Measurements from ENCODE around the gene CRYL1. TPM values are rescaled to one million over a fixed set of nuclear protein-coding genes. Genes with fewer than 3 reads are reported as not detected.
A peak's percentile ranks its signal among the peaks of the same experiment; 100 is the strongest.

The CRYL1 gene, protein sequence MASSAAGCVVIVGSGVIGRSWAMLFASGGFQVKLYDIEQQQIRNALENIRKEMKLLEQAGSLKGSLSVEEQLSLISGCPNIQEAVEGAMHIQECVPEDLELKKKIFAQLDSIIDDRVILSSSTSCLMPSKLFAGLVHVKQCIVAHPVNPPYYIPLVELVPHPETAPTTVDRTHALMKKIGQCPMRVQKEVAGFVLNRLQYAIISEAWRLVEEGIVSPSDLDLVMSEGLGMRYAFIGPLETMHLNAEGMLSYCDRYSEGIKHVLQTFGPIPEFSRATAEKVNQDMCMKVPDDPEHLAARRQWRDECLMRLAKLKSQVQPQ
- total RNA-seq, result 30.1 TPM

DNA sequence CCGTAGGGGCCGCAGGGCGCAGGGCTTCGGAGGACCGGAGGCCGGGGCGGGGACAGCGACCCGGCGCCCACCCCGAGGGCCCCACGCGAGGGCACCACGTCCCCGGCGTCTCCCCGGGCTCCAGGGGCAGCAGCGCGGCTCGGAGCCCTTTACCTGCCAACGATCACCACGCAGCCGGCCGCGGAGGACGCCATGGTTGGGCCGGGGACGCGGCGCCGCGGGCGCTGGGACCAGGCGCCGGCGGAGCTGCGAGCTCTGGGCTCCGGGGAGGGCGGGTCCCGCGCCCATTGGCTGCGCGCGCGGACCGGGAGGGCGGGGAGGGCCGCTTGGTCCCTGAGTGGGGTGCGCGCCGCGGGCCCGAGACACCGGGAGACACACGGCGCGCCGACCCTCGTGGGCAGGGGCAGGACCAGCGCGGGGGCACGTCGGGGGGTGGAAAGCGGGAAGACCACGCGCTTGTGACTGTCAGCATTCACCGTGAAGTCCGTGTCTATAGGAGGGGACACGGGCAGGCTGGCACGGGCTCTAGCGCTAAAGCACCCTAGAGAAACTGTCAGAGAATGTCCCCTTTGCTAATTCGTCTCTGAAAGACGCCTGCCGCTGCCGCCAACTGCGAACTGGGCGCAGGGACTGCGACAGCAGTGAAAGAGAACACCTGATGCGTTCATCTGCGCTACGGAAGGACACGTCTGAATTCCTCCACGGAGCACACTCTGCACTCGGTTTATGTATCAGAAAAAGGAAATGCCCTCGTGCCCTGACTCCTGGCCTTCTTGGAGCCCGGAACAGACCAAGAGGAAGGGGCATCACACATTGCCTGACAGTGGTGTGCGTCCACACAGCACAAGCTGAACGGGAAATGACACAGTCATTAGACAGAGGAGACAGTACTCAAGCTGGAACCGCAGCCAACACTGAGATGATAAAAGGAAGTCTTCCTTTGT, at the start of gene CRYL1:
CRYL1 (minus strand) TSS at position 257 of the 944 bp plus-strand sequence; CDS start at position 194, 63 bp downstream.
- peak; percentile 91 for ATAC-seq

DNA sequence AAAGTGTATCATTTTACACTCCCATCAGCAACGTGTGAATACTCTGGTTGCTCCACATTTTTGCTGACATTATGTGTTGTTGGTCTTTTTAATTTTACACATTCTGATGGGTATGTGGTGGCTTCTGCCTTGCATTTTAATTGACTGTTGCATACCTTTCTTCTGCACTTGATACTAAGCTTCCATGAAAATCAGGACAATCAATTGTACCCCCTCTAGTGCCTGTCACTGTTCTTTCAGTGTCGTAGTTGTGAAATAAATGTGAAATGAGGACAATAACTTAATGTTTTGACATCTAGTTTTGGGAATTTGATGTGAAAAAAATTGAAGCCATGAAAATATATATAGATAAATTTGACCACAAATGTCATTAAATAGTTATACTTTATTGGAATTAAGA, 48.0 kb upstream of the CRYL1 start:
- no peak for ATAC-seq

DNA sequence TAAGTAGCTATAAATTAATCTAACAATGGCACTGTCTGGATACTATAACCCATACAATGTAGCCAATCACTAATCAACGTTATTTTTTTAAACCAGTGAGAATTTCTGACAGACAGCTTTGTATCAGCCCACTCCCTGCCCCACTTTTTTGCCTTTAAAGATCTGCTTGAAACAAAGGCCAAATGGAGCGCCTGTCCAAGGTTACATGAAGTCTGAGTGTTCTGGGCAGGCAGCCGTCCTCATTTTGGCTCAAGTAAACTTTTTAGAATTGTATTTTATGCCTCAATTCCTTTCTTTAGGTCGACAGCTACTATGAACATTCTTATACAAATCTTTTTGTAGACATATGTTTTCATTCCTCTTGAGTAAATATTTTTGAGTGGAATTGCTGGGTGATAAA, 47.5 kb upstream of the CRYL1 start:
- no peak for ATAC-seq

DNA sequence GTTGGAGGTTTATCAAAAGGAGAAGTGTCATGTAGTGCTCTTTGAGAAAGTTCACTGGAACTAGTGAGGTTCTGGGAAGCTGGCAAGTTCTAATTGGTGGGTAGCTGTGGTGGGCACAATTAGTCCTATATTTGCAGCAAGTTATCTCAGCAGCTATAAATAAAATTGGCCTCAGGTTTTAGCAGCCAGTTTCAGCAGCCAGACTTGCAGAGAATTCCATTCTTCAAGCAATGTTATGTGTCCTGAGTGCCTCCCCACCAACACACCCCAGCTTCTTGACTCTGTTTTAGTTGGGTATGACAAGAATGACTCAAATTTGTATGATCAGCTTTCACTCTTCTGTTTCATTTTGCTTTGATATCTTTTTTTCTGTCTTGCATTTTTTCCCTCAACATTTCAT, 46.0 kb upstream of the CRYL1 start:
- ATAC-seq, result no peak

DNA sequence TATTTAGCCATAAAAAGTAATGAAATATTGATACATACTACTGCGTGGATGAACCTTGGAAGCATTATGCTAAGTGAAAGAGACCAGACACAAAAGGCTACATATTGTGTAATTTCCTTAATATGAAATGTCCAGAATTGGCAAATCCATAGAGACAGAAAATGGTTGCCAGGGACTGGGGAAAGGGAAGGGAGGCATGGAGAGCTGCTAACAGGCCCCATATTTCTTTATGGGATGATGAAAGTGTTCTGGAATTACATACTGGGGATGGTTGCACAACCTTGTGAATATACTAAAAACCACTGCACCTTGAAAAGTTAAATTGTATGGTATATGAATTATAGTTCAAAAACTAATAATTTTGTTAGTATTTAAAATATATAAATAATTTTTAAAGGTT, 44.9 kb upstream of the CRYL1 start:
- no peak for ATAC-seq

DNA sequence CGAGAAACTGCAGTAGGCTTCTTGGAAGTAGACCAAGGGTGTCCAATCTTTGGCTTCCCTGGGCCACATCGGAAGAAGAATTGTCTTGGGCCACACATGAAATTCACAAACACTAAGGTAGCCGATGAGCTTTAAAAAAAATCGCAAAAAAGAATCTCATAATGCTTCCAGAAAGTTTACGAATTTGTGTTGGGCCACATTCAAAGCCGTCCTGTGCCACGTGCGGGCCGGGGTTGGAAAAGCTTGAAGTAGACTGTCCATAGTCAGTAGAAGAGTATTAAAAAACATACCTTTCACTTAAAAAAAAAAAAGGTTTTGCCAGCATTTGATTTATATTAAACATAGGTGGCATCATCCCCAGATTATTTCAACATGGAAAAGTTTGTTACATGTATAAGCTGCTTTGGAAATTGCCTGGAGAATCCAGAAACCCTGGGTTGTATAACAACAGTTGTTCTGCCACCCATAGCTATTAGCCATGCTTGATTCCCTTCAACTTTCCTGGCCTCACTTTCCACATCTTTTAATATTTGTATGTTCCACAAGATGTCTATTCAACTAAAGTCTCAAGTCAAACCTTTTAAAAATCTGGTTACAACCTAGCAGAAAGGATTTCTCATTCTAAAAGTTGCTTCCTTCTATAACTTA, 42.3 kb upstream of the CRYL1 start:
- no peak for ATAC-seq

DNA sequence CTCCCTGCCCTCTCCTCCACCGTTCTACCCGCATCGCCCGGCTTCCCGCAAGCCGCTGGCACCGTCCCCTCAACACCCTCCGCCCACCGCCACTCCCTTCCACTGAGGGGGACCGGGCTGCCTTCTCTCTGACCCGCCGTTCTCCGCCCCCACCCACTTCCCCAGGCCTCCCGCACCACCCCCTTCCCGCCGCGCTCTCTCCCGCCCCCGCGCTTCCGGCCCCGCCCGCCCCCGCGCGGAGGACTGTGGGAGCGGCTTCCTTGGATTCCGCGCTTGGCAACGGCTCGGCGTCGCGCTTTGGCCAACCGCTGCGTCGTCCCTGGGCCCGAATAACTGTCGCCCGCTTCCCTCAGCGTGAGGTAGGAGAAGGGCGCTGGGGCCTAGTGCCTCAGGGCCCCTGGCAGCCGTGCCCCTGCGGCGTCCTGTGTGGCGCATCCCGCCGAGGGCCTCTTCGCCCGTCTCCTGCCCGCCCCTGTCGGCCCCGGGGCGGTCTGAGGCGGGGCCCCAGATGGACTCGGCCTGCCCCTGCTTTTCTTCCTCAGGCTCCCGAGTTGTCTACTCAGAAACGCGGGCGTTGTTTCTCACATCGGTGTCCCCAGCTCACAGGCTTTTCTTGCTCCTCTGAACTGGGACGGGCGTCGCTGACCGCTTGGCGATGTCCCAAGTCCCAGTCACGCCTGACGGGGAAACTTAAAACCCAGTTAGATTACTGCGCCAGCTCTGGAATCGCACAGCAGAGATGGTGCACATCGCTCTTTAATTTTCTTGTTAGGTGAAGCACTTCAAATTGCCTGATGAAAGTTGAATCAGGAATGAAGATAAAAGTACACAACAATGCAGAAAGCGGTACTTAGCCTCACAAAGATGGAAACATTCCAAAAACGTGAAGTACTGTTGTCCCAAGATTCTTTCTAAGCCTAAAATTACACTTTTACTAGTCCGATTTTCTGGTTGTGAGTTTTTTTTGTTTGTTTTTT, 41.5 kb upstream of the CRYL1 start, which contains the start of gene IFT88:
IFT88 (plus strand) TSS at position 260 of the 977 bp plus-strand sequence. CDS start 7,229 bp downstream, outside the sequence.
- ATAC-seq, result peak; percentile 96

DNA sequence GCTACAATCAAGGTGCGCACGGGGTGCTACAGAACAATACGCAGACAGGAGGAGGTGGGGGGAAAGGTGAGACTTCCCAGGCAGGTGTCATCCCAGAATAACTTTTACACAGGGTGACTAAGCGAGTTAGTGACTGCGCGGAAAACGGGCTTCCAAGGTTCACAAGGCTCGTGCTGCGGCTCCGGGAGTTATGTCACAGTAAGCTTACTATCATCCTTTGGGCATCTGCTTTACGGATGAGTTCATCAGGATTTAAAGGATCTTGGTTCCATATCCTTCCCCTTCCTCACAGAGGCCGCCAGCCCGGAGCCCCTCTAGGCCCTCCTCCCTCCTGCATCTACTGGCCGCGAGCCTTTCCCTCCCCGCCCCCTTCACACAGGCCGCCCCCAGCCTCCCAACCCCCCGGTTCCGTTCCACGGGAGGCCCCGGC, 40.8 kb upstream of the CRYL1 start:
- ATAC-seq, result peak; percentile 72

DNA sequence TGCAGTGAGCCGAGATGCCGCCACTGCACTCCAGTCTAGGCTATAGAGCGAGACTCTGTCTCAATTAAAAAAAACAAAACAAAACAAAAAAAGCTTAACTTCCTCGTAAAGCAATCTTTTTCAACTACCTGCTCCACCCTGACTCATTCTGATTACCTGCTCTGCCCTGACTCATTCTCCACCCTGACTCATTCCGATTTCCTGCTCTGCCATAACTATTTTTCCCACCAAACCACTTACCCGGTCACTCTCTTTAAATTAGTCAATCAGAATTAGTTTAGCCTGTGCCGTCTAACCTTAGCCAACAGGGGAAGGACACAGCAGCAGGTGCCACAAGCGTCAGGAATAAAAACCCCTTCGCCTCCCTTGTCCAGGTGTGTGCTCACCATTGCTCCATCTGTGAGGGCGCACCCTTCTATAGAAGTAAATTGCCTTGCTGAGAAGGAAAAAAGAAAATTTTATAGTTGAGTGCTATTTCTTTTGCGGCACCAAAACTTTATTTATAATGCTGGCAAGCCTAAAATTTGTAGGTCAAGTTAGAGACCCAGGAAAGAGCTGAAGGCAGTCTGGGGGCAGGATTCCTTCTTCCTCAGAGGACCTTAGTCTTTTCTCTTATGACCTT, 39.6 kb upstream of the CRYL1 start:
- ATAC-seq, result no peak

DNA sequence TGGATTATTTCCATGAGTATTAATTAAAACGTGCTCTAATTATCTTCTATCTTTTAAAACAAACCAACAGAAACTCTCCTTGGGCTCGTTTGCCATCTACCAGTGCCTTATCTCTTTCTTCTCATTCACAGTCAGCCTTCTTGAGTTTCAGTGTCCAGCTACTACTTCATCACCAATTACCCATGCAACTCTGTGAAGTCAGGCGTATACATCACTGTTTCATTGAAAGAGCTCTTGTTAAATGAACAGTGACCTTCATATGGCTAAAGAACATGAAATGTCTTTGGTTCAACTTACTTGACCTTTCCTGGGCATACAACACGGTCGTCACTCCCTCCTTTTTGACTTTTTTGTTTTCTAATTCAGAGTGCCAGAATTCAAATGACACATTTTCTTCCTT, 36.1 kb upstream of the CRYL1 start:
- no peak for ATAC-seq

DNA sequence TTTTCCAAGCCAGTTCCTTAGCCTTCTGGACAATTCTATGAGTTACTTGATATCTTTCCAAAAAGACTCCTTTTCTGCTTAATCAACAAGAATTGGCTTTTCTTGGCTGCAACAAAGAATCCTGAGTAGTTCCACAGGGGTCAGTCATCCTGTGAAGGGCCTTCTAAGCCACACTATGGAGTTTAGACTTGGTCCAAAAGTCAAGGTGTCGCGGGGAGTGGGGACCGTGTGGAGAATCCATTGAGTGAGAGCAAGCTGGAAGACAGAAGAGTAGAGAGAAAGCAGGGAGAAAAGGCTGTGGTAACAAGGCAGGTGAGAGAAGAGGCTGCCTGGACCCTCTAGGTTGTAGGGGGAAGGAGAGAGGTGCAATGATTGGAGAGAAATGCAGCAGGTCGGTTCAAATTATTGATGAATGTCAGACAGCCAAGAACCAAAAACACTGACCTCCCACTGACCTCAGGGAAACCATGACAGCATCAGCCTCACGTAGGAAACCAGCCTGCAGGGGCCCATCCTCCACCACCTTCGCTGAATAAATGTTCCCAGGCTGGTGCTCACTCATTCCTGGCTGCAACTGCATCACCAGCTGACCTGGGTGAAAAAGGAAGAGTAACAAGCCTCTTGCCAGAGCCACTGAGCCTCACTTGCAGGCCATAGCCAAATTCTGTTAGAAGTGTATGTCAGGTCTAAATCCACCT, 34.2 kb upstream of the CRYL1 start:
- ATAC-seq, result no peak

DNA sequence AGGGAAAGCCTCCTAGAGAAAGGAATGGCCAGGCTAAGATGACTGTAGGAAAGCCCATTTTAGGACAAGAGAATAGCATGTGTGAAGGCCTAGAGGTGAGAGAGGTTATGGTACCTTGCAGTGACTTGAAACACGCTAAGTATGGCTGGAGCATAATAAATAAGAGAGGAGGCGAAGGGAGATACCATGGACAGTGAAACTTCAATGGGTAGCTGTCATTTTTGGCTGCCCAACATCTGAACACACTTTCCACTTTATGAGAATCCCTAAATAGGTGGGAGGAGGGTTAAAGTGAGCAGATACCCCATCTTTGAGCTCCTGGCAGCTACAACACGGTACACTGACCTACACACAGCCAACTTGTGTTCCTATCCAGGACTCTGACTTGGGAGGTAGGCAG, 33.3 kb upstream of the CRYL1 start:
- no peak for ATAC-seq

DNA sequence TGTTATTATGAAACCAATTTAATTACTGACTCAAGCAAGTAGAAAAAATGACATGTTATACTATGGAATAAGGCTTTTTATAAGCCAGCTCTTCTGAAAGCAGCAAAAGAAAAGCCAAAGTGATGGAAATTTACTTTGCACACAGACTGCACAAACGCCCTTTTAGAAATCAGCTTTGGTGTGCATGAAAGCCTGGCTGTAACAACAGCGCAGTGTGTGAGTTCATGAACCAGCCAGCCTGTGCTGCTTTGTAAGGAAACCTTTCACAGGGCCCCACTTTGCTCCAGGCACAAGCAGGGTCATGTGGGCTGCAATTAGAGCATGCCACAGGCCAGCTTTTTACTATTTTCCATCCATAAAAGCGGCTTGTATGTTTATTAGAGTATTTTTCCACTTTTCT, 27.7 kb upstream of the CRYL1 start:
- no peak for ATAC-seq

DNA sequence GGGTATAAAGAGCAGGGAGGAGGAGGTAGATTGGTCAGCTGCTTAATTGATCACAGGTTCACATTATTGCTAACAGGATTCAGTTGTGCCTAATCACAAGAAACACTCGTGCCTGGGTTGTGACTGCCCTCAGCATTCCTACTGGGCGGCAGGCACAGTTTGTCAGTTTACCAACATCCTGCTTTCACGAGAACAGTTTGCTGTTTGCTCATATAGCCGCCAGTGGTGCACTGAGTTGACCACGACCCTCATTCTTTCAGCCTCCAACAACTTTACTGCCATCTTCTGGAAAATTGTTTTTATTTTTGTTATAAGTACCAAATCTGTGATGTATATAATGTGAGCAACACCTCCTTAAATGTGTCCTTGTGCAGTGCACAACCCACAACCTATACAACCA, 25.1 kb upstream of the CRYL1 start:
- no peak for ATAC-seq

DNA sequence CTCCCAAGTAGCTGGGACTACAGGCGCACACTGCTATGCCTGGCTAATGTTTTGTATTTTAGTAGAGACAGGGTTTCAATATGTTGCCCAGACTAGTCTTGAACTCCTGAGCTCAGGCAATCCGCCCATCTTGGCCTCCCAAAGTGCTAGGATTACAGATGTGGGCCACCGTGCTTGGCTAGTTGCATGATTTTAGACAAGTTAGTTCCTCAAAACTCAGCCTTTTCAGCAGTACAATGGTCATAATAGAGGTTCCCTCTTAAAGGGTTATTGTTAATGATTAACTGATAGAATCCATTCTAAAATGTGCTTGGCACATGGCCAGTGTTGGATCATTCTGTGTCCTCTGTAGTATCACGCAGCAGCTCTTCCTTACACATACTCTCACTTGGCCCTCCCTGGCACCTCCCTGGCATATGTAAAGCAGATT, 21.8 kb upstream of the CRYL1 start:
- no peak for ATAC-seq

DNA sequence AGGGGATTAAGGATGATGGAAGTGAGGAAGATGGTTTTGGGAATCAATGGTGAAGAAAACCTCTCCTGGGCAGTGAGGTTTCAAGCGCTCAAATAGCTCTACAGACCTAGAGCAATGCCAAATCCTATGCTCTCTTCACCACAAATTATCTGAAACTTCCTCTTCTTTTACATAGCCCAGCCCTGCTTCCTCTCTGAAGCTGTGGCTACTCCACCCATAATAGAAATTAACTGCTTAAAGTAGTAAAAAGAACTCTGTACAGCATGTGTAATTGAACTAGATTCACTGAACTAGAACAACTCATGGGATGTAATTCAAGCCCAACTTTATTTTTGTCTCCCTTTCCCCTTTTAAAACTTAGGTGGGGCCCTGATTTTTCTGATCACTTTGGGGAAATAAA, 20.9 kb upstream of the CRYL1 start:
- ATAC-seq, result no peak

DNA sequence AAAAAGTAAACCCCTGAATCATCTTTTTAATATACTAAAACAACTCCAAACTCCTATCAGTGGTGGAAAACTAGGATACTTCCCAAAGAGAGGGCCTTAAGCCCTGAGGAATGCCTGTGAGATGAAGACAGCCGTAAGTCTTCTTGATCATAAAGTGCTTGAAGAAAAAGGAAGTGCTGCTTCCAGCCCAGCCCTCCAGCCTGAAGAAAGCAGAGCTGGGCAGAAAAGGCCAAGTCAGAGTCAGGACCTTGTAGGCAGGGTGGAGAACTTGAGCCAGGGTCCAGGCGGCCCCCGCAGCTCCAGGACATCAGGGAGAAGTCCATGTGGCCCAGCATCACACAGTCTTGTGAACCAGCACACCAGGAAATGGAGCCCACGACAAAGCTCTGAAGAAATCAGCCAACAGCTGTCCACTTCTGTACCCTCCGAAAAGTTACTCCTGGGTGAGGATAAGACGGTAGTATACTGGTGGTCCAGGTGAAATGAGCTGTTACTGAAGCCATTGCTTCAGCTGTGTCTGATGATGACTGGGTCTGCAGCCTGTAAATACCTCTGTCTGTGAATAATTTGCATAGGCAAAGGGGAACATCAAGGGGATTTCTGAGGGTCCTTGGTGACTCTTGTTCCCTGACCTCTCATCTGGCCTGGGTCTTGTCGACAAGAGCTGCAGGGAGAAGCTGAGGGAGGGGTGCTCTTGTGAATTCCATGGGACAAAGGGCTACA, 18.7 kb upstream of the CRYL1 start:
- peak; percentile 18 for ATAC-seq

DNA sequence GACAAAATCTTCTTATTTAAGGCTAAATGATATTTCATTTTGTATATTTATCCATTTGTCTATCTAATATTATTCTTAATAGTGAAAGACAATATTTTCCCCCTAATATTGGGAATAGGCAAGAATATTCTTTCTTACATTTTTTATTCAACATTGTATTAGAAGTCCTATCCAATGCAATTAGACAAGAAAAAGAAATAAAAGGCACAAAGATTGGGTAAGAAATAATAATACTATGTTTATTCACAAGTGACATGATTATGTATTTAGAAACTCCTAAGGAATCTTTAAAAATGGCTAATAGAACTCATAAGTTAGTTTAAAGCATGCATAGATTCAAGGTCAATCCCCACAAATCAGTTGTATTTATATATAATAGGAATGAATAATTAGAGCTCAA, 11.3 kb upstream of the CRYL1 start:
- ATAC-seq, result no peak

DNA sequence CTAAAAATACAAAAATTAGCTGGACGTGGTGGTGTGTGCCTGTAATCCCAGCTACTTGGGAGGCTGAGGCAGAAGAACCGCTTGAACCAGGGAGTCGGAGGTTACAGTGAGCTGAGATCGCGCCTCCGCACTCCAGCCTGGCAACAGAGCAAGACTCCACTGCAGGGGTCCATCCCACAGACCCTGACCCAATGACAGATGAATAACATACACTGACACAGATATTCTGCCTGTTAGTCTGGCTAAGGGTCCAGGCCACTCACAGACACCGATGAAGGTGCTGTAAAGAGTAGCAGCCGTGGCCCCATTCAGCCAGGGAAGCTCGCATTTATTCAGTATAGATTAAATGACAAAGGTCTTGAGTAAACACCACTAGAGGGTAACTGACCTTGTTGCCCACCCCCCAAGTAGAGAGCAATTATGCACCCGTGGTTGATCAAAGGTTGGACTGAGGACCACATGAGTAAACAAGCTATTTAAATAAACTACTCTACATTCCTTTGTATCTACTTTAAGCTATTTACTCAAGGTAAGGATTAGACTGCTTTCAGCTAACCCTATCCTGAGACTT, 8.5 kb upstream of the CRYL1 start:
- no peak for ATAC-seq

DNA sequence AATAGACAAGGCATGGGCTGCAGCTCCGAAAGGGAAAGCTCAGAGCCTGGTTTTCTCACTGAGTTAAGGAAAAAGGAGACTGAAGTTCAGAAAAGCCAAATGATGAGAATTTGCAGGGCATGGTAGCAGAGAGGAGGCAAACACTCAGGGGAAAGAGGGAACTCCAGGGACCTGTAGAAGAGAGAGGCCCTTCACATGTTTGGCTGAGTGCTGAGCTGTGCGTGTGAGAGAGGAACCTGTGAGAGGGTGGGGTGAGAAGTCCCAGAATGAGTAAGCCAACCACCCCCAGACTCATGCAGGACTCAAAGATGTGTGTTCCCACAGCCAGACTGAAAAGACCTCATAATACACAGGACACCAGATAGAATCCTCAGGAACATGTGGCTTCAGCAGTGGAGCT, 2.8 kb upstream of the CRYL1 start:
- no peak for ATAC-seq

All from esophagus mucosa (tissue), 1 donor.